ENCODE measurements around the gene SFT2D3. TPM values are rescaled to one million over a fixed set of nuclear protein-coding genes. Genes with fewer than 3 reads are reported as not detected.

SFT2D3 gene
- total and polyA plus RNA-seq, 2 of the 13 experiments (the other 11 are each of a cell fraction or from before 2014, with no cell fraction given): 8.3 to 9.4 TPM

DNA sequence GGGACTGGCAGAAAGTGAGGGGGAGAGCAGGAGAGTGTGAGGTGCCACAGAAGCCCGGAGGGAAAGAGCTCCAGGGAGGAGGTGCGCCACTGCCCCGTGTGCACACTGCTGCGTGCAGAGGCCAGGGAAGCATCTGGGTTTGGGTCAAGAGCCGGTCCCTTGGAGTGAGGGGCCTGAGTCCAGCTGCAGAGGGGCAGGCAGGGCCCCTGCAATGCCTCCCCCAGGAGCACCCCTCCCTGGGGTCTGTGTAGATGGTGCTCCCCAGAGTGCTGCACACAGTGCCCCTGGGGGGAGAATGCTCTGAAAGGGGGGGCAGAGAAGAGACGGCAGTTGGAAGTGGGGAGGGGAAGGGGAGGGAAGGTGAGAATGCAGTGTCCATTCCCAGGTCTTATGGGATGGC lies 22.3 kb upstream of the SFT2D3 start:
- in situ Hi-C loops (cut with HindIII; ENCODE audit: extremely low pct_ligation_motif_present, low pct_unique_long_range_greater_than_20kb): no loop called here

GRCh38 chr2:127679680-127680361 lies 21.5 kb upstream of the SFT2D3 start:
- H3K4me3 ChIP-seq (replicated peaks in 1 of 3; ENCODE audit: insufficient read depth in 1 of 3, low read depth in 2 of 3, low read length in 3 of 3): peak overlapping the region in 1 of 3 experiments; percentile 27; a peak in 1 of 6 replicates
- POLR2A ChIA-PET: no interaction called here
- no peak for DNase-seq (ENCODE audit: low spot score)
- H4K20me1 ChIP-seq (ENCODE audit: insufficient read depth, low read length): no peaks in the 10 kb centered on the region; the same call in 1 of the 2 replicates
- no peak overlapping the region for H3K9ac ChIP-seq (ENCODE audit: insufficient read depth, low read depth, low read length)
- peak; percentile 26 for ATAC-seq
- H3K9me3 ChIP-seq (ENCODE audit: low read length): no peaks in the 10 kb centered on the region
- WGBS (ENCODE audit: low lambda C conversion rate): 12% methylated on average over 15 of the region's 15 CpGs
- H3K36me3 ChIP-seq (replicated peaks in 1 of 2; ENCODE audit: control insufficient read depth in 1 of 2, insufficient read depth in 2 of 2, low read length in 2 of 2): no peaks in the 10 kb centered on the region
- H3K4me2 ChIP-seq (ENCODE audit: low read depth, low read length): peak overlapping the region; percentile 59
- H3K27me3 ChIP-seq (ENCODE audit: control insufficient read depth in 1 of 2, insufficient read depth in 2 of 2, low read length in 2 of 2): peaks cover 14 to 78% of the 10 kb centered on the region in 2 experiments
- in situ Hi-C loops (cut with HindIII; ENCODE audit: extremely low pct_ligation_motif_present, low pct_unique_long_range_greater_than_20kb) (no loop called here), intact Hi-C loops (cut with micrococcal nuclease; ENCODE audit: unreplicated experiment) (no loop called here)
- peaks cover 25% of the 10 kb centered on the region for H3K4me1 ChIP-seq (ENCODE audit: insufficient read depth, low read length)
- no TSS peak for BruUV-seq (replicated peaks)
- no peak for FAIRE-seq
- H3K79me2 ChIP-seq (ENCODE audit: insufficient read depth, low read length): no peaks in the 10 kb centered on the region
- no peak overlapping the region for H3K27ac ChIP-seq (ENCODE audit: extremely low read length, insufficient read depth, low read length)
- CTCF ChIA-PET (ENCODE audit: low intra/inter-chr PET ratio, low total read pairs): no interaction called here
- H2AFZ ChIP-seq (ENCODE audit: low read length): no peak overlapping the region
- TF ChIP-seq, protein P1, sequence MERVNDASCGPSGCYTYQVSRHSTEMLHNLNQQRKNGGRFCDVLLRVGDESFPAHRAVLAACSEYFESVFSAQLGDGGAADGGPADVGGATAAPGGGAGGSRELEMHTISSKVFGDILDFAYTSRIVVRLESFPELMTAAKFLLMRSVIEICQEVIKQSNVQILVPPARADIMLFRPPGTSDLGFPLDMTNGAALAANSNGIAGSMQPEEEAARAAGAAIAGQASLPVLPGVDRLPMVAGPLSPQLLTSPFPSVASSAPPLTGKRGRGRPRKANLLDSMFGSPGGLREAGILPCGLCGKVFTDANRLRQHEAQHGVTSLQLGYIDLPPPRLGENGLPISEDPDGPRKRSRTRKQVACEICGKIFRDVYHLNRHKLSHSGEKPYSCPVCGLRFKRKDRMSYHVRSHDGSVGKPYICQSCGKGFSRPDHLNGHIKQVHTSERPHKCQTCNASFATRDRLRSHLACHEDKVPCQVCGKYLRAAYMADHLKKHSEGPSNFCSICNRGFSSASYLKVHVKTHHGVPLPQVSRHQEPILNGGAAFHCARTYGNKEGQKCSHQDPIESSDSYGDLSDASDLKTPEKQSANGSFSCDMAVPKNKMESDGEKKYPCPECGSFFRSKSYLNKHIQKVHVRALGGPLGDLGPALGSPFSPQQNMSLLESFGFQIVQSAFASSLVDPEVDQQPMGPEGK (CRISPR knock-in tag; IDR thresholded peaks at IDR 0.05): 0 out of 2 replicates have a peak, but pooled peaks have one; percentile 46
- TF ChIP-seq SALL1 (CRISPR knock-in tag; IDR thresholded peaks at IDR 0.05) (peak; percentile 14; the same call in 1 of the 2 replicates), ASH2L (IDR thresholded peaks at IDR 0.05; ENCODE audit: insufficient read length, low read depth, low read length) (no peak), HNF4A (CRISPR knock-in tag; IDR thresholded peaks at IDR 0.05) (0 out of 2 replicates have a peak, but pooled peaks have one; percentile 9), ZKSCAN5 (CRISPR knock-in tag; IDR thresholded peaks at IDR 0.05) (no peak), BORCS8-MEF2B (CRISPR knock-in tag; IDR thresholded peaks at IDR 0.05) (0 out of 2 replicates have a peak, but pooled peaks have one; percentile 25), ZNF160 (CRISPR knock-in tag; IDR thresholded peaks at IDR 0.05) (no peak), SPEN (CRISPR knock-in tag; IDR thresholded peaks at IDR 0.05; ENCODE audit: low read depth) (no peak), ZNF557 (CRISPR knock-in tag; IDR thresholded peaks at IDR 0.05) (no peak), TCF7 (IDR thresholded peaks at IDR 0.05; ENCODE audit: low read depth) (peak; percentile 36; the same call in 1 of the 2 replicates), ZNF724P (CRISPR knock-in tag; IDR thresholded peaks at IDR 0.05; ENCODE audit: borderline replicate concordance) (no peak), ZKSCAN1 (IDR thresholded peaks at IDR 0.05; ENCODE audit: low read length) (no peak), HMGA1 (CRISPR knock-in tag; conservative IDR thresholded peaks at IDR 0.05) (no peak)

More for the DNA sequence above, 22.3 kb upstream of the SFT2D3 start:
- DNase-seq (ENCODE audit: low spot score): no peak
- Histone ChIP-seq H3K27me3 (ENCODE audit: control insufficient read depth in 1 of 2, insufficient read depth in 2 of 2, low read length in 2 of 2) (peaks cover 19 to 83% of the 10 kb centered on the region in 2 experiments), H3K4me3 (replicated peaks in 1 of 3; ENCODE audit: insufficient read depth in 1 of 3, low read depth in 2 of 3, low read length in 3 of 3) (no peak overlapping the region), H3K9me3 (ENCODE audit: low read length) (no peaks in the 10 kb centered on the region), H3K79me2 (ENCODE audit: insufficient read depth, low read length) (no peaks in the 10 kb centered on the region), H3K4me1 (ENCODE audit: insufficient read depth, low read length) (peaks cover 27% of the 10 kb centered on the region), H3K4me2 (ENCODE audit: low read depth, low read length) (no peak overlapping the region), H2AFZ (ENCODE audit: low read length) (no peak overlapping the region), H3K36me3 (replicated peaks in 1 of 2; ENCODE audit: control insufficient read depth in 1 of 2, insufficient read depth in 2 of 2, low read length in 2 of 2) (no peaks in the 10 kb centered on the region), H3K9ac (ENCODE audit: insufficient read depth, low read depth, low read length) (no peak overlapping the region), H4K20me1 (ENCODE audit: insufficient read depth, low read length) (no peaks in the 10 kb centered on the region; the same call in 1 of the 2 replicates), H3K27ac (ENCODE audit: extremely low read length, insufficient read depth, low read length) (no peak overlapping the region)
- no TSS peak for BruUV-seq (replicated peaks)
- intact Hi-C loops (cut with micrococcal nuclease; ENCODE audit: unreplicated experiment): no loop called here
- no peak for ATAC-seq
- no peak for FAIRE-seq
- POLR2A ChIA-PET: no interaction called here
- TF ChIP-seq GFI1 (CRISPR knock-in tag; IDR thresholded peaks at IDR 0.05; ENCODE audit: borderline replicate concordance): no peak
- TF ChIP-seq ZNF44 (CRISPR knock-in tag; IDR thresholded peaks at IDR 0.05): no peak
- no peak for TF ChIP-seq CREM (IDR thresholded peaks at IDR 0.05)
- TF ChIP-seq CREM (CRISPR knock-in tag; IDR thresholded peaks at IDR 0.05): no peak
- TF ChIP-seq ZNF382 (CRISPR knock-in tag; IDR thresholded peaks at IDR 0.05; ENCODE audit: borderline replicate concordance): no peak
- CTCF ChIA-PET (ENCODE audit: low intra/inter-chr PET ratio, low total read pairs): no interaction called here
- WGBS (ENCODE audit: low lambda C conversion rate): 60% methylated on average over 6 of the region's 6 CpGs

Data from HepG2 (cell line).